ENCODE data around the gene KTN1.

The KTN1 gene

GRCh38 chr14:55718551-55718950 lies 138.5 kb downstream of the KTN1 start:
- H3K4me3 ChIP-seq (ENCODE audit: control insufficient read depth, low read depth, low read length), result no peak overlapping the region
- DNase-seq (ENCODE audit: low read depth), result no peak
- TF ChIP-seq CTCF (IDR thresholded peaks at IDR 0.05; ENCODE audit: control insufficient read depth, insufficient read depth, low read depth, low read length, missing control alignments), result no peak

DNA sequence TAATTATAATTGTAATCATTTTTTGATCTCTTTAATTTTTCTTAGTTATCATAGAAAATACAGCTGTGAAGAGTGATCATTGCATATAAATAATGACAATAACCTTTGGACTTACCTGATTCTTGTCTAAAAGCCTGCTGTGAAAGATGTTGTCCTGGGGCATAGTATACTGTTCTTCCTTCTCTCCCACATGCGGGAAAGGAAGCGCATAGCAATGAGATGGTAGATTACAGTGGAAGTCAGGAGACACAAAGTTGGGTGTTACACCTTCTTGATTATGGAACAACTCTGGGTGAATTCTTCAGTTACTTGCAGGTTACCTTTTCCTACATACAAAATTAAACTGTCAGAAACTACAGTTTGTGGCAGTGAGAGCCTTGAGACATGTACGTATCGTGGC lies 140.8 kb downstream of the KTN1 start:
- no peak for DNase-seq (ENCODE audit: low read depth)
- H3K4me3 ChIP-seq (ENCODE audit: control insufficient read depth, low read depth, low read length), result no peak overlapping the region
- TF ChIP-seq CTCF (IDR thresholded peaks at IDR 0.05; ENCODE audit: control insufficient read depth, insufficient read depth, low read depth, low read length, missing control alignments), result no peak

DNA sequence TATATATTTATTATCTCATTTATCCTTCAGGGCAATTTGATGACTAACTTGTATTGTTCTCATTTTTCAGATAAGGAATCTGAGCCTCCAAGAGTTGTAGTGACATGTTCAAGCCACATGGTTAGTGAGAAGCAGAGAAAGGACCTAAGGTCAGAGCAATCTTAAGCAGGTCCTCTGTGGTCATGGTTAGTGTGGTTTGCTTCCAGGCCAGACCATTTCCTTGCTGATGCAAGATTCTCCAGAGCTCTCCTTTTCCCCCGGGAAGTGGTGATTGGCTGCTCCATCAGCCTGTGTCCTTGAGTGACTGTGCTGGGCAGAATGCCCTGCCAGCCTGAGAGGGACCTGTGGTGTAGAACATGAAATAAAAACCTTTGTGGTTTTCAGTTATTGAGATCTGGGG lies 141.3 kb downstream of the KTN1 start:
- no peak for TF ChIP-seq CTCF (IDR thresholded peaks at IDR 0.05; ENCODE audit: control insufficient read depth, insufficient read depth, low read depth, low read length, missing control alignments)
- peak; percentile 95 for DNase-seq (ENCODE audit: low read depth)
- H3K4me3 ChIP-seq (ENCODE audit: control insufficient read depth, low read depth, low read length), result no peak overlapping the region

DNA sequence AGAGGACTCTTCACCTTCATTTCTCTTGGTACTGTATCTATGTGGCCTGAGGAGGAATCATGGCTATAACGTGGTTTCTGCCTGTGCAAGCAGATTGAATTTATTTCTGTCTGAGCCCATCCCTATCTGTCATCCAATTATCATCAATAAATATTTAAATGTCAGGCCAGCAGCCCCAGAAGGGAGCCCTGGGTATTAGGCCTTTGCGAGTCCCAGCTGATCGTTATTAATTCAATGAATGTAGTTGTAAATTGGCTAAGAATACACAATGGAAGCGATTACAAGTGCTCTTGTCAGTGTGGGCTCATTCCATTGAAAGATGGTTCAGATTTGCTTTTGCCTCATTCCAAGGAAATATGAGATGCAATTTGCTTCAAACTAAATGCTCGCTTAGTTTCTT lies 142.0 kb downstream of the KTN1 start:
- no peak for TF ChIP-seq CTCF (IDR thresholded peaks at IDR 0.05; ENCODE audit: control insufficient read depth, insufficient read depth, low read depth, low read length, missing control alignments)
- no peak overlapping the region for H3K4me3 ChIP-seq (ENCODE audit: control insufficient read depth, low read depth, low read length)
- DNase-seq (ENCODE audit: low read depth), result no peak

- no peak for TF ChIP-seq CTCF (IDR thresholded peaks at IDR 0.05; ENCODE audit: control insufficient read depth, insufficient read depth, low read depth, low read length, missing control alignments)
- H3K4me3 ChIP-seq (ENCODE audit: control insufficient read depth, low read depth, low read length), result no peak overlapping the region
- no peak for DNase-seq (ENCODE audit: low read depth)
Observed at GRCh38 chr14:55724736-55725135, 144.7 kb downstream of the KTN1 start.

- no peak for DNase-seq (ENCODE audit: low read depth)
- TF ChIP-seq CTCF (IDR thresholded peaks at IDR 0.05; ENCODE audit: control insufficient read depth, insufficient read depth, low read depth, low read length, missing control alignments), result no peak
- H3K4me3 ChIP-seq (ENCODE audit: control insufficient read depth, low read depth, low read length), result no peak overlapping the region
Observed at GRCh38 chr14:55730592-55731310, 150.7 kb downstream of the KTN1 start.
